Neural cell (in vitro differentiated cells): ENCODE data around the gene AVEN. TPM values are rescaled to one million over a fixed set of nuclear protein-coding genes. Genes with fewer than 3 reads are reported as not detected.

Experiments
- H2AFZ ChIP-seq: fragments of 200-600, 300-800 bp; sonication (generic), shearing (Covaris generic); 2 replicates; pipeline ENCODE4 v1.6.0; 2014; ENCODE audit warnings: low read depth, mild to moderate bottlenecking, antibody characterized with exemption, low read length, moderate library complexity
- H3F3A ChIP-seq: fragments of 200-600 bp; shearing (Covaris generic); 2 replicates; pipeline ENCODE4 v1.6.1; 2016; ENCODE audit warnings: mild to moderate bottlenecking, moderate library complexity, mixed read lengths, antibody characterized with exemption, low read length; ENCODE audit not compliant: insufficient read depth, poor library complexity, severe bottlenecking
- H3K27ac ChIP-seq: fragments of 200-600, 300-800 bp; sonication (generic), shearing (Covaris generic); 2 replicates; pipeline ENCODE4 v1.5.1; 2014; ENCODE audit warnings: mild to moderate bottlenecking, low read length, moderate library complexity
- H3K27me3 ChIP-seq: fragments of 300-800, 200-600 bp; sonication (generic), shearing (Covaris generic); 2 replicates; pipeline ENCODE4 v1.6.0; 2014; ENCODE audit warnings: mild to moderate bottlenecking, low read depth, low read length, moderate library complexity; ENCODE audit not compliant: insufficient read depth
- H3K36me3 ChIP-seq: fragments of 300-800, 200-600 bp; sonication (generic), shearing (Covaris generic); 2 replicates; pipeline ENCODE4 v1.5.1; 2014; ENCODE audit warnings: mild to moderate bottlenecking, antibody characterized with exemption, low read length, moderate library complexity; ENCODE audit not compliant: insufficient read depth
- H3K4me2 ChIP-seq: fragments of 300-800, 200-600 bp; sonication (generic), shearing (Covaris generic); 2 replicates; pipeline ENCODE4 v1.6.0; 2014; ENCODE audit warnings: mild to moderate bottlenecking, low read length
- H3K4me3 ChIP-seq: fragments of 300-800, 200-600 bp; sonication (generic), shearing (Covaris generic); 2 replicates; pipeline ENCODE4 v1.5.1; 2014; ENCODE audit warnings: mild to moderate bottlenecking, low read length, moderate library complexity
- H3K79me2 ChIP-seq: fragments of 200-600 bp; shearing (Covaris generic); replicated peaks from 2 replicates; pipeline ENCODE4 v1.6.0; 2014; ENCODE audit warnings: mild to moderate bottlenecking, low read length, moderate library complexity; ENCODE audit not compliant: insufficient read depth
- H3K9ac ChIP-seq: fragments of 300-800, 200-600 bp; sonication (generic), shearing (Covaris generic); 2 replicates; pipeline ENCODE4 v1.6.1; 2016; ENCODE audit warnings: mild to moderate bottlenecking, low read length, mixed read lengths
- H3K9me2 ChIP-seq: fragments of 200-600 bp; shearing (Covaris generic); 2 replicates; pipeline ENCODE4 v1.6.1; 2016; ENCODE audit warnings: mild to moderate bottlenecking, low read length, mixed read lengths; ENCODE audit not compliant: insufficient read depth
- H3K9me3 ChIP-seq: fragments of 200-600, 300-800 bp; sonication (generic), shearing (Covaris generic); 2 replicates; pipeline ENCODE4 v1.6.1; 2016; ENCODE audit warnings: mild to moderate bottlenecking, mixed run types, low read length, moderate library complexity, mixed read lengths
- H4K20me1 ChIP-seq: fragments of 200-600 bp; shearing (Covaris generic); 2 replicates; pipeline ENCODE4 v1.6.1; 2016; ENCODE audit warnings: mild to moderate bottlenecking, mixed run types; ENCODE audit not compliant: insufficient read depth
- EZH2 ChIP-seq: fragments of 200-600, 300-800 bp; shearing (Covaris generic), sonication (generic); IDR thresholded peaks from 2 replicates; pipeline ENCODE4 v1.6.1; 2014; ENCODE audit warnings: antibody characterized with exemption, low read length, borderline replicate concordance, mild to moderate bottlenecking; ENCODE audit not compliant: insufficient read depth, poor library complexity, severe bottlenecking
- MXI1 ChIP-seq: fragments of 450-650 bp; conservative IDR thresholded peaks from 2 replicates; pipeline ENCODE4 v1.6.1; 2014; ENCODE audit warnings: antibody characterized with exemption, mild to moderate bottlenecking; ENCODE audit not compliant: poor library complexity, severe bottlenecking
- POLR2AphosphoS5 ChIP-seq: IDR thresholded peaks from 2 replicates; pipeline ENCODE4 v1.6.1; 2012
- RAD21 ChIP-seq: fragments of 450-650 bp; conservative IDR thresholded peaks from 2 replicates; pipeline ENCODE4 v1.6.1; 2014; ENCODE audit warnings: antibody characterized with exemption, mild to moderate bottlenecking, moderate library complexity
- SMC3 ChIP-seq: fragments of 450-650 bp; conservative IDR thresholded peaks from 2 replicates; pipeline ENCODE4 v1.6.1; 2014; ENCODE audit warnings: antibody characterized with exemption, mild to moderate bottlenecking, moderate library complexity; ENCODE audit not compliant: poor library complexity
- TAF1 ChIP-seq: IDR thresholded peaks from 2 replicates; pipeline ENCODE4 v1.6.1; 2012; ENCODE audit warnings: low read depth
- polyA plus RNA-seq: library from polyadenylated mRNA; depleted of rRNA; stranded (reverse); fragments of >200 nt; gene quantifications from 2 replicates; pipeline ENCODE4 v1.2.3, GENCODE V29; 2014
- TF ChIP-seq, protein P1 (sequence below): fragments of 450-650 bp; IDR thresholded peaks from 2 replicates; pipeline ENCODE4 v1.5.1; 2014; ENCODE audit warnings: antibody characterized with exemption, mild to moderate bottlenecking, moderate library complexity; ENCODE audit not compliant: poor library complexity, severe bottlenecking
- TF ChIP-seq, protein P2 (sequence below): IDR thresholded peaks from 2 replicates; pipeline ENCODE4 v1.6.1; 2012; ENCODE audit warnings: borderline replicate concordance

Gene AVEN
- polyA plus RNA-seq, 1 donor from 2014 or later: 14.1 TPM

DNA sequence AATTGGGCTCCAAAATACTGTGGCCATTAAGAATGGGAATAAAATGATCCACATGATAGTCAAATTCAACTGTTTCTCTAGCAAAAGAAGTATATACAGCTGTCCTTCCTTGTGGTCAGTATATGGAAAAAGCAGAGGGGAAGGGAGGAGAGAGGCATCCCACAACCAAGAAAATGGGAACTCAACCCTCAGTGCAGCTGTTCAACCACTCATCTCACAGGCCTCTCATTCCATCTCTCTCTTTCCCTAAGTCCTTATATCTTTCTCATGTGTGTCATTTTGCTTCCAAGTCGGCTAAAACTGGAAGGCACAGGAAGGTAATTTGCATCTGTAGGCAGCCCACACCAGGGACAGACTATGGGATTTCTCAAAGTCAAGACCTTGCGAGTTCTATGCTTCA is 27.5 kb downstream of the AVEN start:
- no peak overlapping the region for H2AFZ ChIP-seq
- no peaks in the 10 kb centered on the region for H3K9me3 ChIP-seq
- H3K79me2 ChIP-seq: no peaks in the 10 kb centered on the region
- H3F3A ChIP-seq: no peaks in the 10 kb centered on the region
- H3K4me3 ChIP-seq: no peak overlapping the region
- no peaks in the 10 kb centered on the region for H3K36me3 ChIP-seq
- H4K20me1 ChIP-seq: no peaks in the 10 kb centered on the region
- no peak overlapping the region for H3K27ac ChIP-seq
- H3K4me2 ChIP-seq: no peak overlapping the region
- no peak overlapping the region for H3K9ac ChIP-seq
- no peaks in the 10 kb centered on the region for H3K9me2 ChIP-seq
- TF ChIP-seq SMC3: no peak
- no peak for TF ChIP-seq POLR2AphosphoS5
- no peak for TF ChIP-seq TAF1
- TF ChIP-seq, protein P1, sequence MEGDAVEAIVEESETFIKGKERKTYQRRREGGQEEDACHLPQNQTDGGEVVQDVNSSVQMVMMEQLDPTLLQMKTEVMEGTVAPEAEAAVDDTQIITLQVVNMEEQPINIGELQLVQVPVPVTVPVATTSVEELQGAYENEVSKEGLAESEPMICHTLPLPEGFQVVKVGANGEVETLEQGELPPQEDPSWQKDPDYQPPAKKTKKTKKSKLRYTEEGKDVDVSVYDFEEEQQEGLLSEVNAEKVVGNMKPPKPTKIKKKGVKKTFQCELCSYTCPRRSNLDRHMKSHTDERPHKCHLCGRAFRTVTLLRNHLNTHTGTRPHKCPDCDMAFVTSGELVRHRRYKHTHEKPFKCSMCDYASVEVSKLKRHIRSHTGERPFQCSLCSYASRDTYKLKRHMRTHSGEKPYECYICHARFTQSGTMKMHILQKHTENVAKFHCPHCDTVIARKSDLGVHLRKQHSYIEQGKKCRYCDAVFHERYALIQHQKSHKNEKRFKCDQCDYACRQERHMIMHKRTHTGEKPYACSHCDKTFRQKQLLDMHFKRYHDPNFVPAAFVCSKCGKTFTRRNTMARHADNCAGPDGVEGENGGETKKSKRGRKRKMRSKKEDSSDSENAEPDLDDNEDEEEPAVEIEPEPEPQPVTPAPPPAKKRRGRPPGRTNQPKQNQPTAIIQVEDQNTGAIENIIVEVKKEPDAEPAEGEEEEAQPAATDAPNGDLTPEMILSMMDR: no peak
- TF ChIP-seq EZH2: no peak
- TF ChIP-seq, protein P2, sequence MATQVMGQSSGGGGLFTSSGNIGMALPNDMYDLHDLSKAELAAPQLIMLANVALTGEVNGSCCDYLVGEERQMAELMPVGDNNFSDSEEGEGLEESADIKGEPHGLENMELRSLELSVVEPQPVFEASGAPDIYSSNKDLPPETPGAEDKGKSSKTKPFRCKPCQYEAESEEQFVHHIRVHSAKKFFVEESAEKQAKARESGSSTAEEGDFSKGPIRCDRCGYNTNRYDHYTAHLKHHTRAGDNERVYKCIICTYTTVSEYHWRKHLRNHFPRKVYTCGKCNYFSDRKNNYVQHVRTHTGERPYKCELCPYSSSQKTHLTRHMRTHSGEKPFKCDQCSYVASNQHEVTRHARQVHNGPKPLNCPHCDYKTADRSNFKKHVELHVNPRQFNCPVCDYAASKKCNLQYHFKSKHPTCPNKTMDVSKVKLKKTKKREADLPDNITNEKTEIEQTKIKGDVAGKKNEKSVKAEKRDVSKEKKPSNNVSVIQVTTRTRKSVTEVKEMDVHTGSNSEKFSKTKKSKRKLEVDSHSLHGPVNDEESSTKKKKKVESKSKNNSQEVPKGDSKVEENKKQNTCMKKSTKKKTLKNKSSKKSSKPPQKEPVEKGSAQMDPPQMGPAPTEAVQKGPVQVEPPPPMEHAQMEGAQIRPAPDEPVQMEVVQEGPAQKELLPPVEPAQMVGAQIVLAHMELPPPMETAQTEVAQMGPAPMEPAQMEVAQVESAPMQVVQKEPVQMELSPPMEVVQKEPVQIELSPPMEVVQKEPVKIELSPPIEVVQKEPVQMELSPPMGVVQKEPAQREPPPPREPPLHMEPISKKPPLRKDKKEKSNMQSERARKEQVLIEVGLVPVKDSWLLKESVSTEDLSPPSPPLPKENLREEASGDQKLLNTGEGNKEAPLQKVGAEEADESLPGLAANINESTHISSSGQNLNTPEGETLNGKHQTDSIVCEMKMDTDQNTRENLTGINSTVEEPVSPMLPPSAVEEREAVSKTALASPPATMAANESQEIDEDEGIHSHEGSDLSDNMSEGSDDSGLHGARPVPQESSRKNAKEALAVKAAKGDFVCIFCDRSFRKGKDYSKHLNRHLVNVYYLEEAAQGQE: no peak
- no peak for TF ChIP-seq MXI1
- TF ChIP-seq RAD21: no peak
- H3K27me3 ChIP-seq: no peaks in the 10 kb centered on the region

DNA sequence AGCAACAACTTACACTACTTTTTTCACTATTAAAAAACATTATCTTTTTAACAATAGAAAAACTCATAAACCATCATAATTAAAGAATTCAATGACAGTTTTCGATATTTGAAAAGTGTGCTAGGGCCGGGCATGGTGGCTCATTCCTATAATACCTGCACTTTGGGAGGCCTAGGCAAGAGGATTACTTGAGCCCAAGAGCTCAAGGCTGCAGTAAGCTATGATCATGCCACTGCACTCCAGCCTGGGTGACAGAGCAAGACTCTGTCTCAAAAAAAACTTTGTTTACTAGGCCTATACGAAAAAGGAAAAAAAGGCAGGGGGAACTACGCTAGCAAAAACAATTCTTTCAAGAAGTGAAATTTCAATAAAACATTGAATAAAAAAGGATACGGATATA is 28.1 kb downstream of the AVEN start:
- Histone ChIP-seq H3K27me3 (no peaks in the 10 kb centered on the region), H3K27ac (no peak overlapping the region), H3K9me3 (no peaks in the 10 kb centered on the region), H3K79me2 (no peaks in the 10 kb centered on the region), H3K9ac (no peak overlapping the region), H3F3A (no peaks in the 10 kb centered on the region), H3K4me2 (no peak overlapping the region), H3K9me2 (no peaks in the 10 kb centered on the region), H3K4me3 (no peak overlapping the region), H3K36me3 (no peaks in the 10 kb centered on the region), H2AFZ (no peak overlapping the region), H4K20me1 (no peaks in the 10 kb centered on the region)
- TF ChIP-seq, protein P2: no peak
- TF ChIP-seq RAD21 (no peak), POLR2AphosphoS5 (no peak)
